Measurements from ENCODE around the gene NEB. TPM values are rescaled to one million over a fixed set of nuclear protein-coding genes. Genes with fewer than 3 reads are reported as not detected.

The NEB gene
- polyA plus RNA-seq, 1 of the 3 experiments (the other 2 are of a cell fraction) = 0.02 TPM

- H3K79me2 ChIP-seq (ENCODE audit: insufficient read depth) = no peaks in the 10 kb centered on the region
- WGBS (ENCODE audit: low lambda C conversion rate) = 58% methylated on average over 3 of the region's 3 CpGs
- DNase-seq = no peak
- H3K27me3 ChIP-seq (ENCODE audit: insufficient read depth) = no peaks in the 10 kb centered on the region
- no peaks in the 10 kb centered on the region for H4K20me1 ChIP-seq (ENCODE audit: insufficient read depth)
- TF ChIP-seq MAX (IDR thresholded peaks at IDR 0.05; ENCODE audit: low read depth) (no peak), RAD21 (IDR thresholded peaks at IDR 0.05; ENCODE audit: low read length) (no peak), GATA2 (CRISPR knock-in tag; IDR thresholded peaks at IDR 0.05) (no peak), RXRA (IDR thresholded peaks at IDR 0.05; ENCODE audit: borderline replicate concordance, low read depth) (no peak), ZBTB33 (IDR thresholded peaks at IDR 0.05; ENCODE audit: borderline replicate concordance, low read depth) (no peak), NFIC (IDR thresholded peaks at IDR 0.05; ENCODE audit: borderline replicate concordance) (no peak)
- TF ChIP-seq, protein P1, sequence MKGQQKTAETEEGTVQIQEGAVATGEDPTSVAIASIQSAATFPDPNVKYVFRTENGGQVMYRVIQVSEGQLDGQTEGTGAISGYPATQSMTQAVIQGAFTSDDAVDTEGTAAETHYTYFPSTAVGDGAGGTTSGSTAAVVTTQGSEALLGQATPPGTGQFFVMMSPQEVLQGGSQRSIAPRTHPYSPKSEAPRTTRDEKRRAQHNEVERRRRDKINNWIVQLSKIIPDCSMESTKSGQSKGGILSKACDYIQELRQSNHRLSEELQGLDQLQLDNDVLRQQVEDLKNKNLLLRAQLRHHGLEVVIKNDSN (IDR thresholded peaks at IDR 0.05; ENCODE audit: borderline replicate concordance, low read depth) = no peak
- TF ChIP-seq, protein P2, sequence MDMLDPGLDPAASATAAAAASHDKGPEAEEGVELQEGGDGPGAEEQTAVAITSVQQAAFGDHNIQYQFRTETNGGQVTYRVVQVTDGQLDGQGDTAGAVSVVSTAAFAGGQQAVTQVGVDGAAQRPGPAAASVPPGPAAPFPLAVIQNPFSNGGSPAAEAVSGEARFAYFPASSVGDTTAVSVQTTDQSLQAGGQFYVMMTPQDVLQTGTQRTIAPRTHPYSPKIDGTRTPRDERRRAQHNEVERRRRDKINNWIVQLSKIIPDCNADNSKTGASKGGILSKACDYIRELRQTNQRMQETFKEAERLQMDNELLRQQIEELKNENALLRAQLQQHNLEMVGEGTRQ (IDR thresholded peaks at IDR 0.05; ENCODE audit: borderline replicate concordance, low read depth, low read length) = no peak
- H3K36me3 ChIP-seq (replicated peaks in 1 of 2; ENCODE audit: control insufficient read depth in 1 of 2, insufficient read depth in 2 of 2, low read length in 1 of 2) = no peaks in the 10 kb centered on the region
- H3K4me3 ChIP-seq (ENCODE audit: low read depth in 2 of 2, low read length in 1 of 2) = no peak overlapping the region
- no peak overlapping the region for H3K9ac ChIP-seq
- no peak overlapping the region for H3K4me2 ChIP-seq
- H3K9me3 ChIP-seq = no peaks in the 10 kb centered on the region
- no peaks in the 10 kb centered on the region for H3K4me1 ChIP-seq (ENCODE audit: control insufficient read depth in 1 of 2, insufficient read depth in 2 of 2, low read depth in 1 of 2, low read length in 1 of 2)
- POLR2A ChIA-PET = no interaction called here
- H3F3A ChIP-seq (replicated peaks; ENCODE audit: insufficient read depth) = no peaks in the 10 kb centered on the region
- H3K9me2 ChIP-seq = no peaks in the 10 kb centered on the region
- CTCF ChIA-PET = interaction anchor here (1.1 to 1.8 kb wide), 3 partner anchors 11 to 376 kb away, joined by 3 to 5 read pairs (median 4); no protein-coding TSS in a partner anchor
- no peak overlapping the region for H2AFZ ChIP-seq (ENCODE audit: low read depth)
- H3K27ac ChIP-seq (ENCODE audit: low read depth in 2 of 2, low read length in 1 of 2) = no peak overlapping the region
These were observed 83.8 kb downstream of the NEB start for GRCh38 chr2:151650456-151650855.

- H3K27me3 ChIP-seq (ENCODE audit: insufficient read depth) = no peaks in the 10 kb centered on the region
- DNase-seq = no peak
- no peak overlapping the region for H3K4me2 ChIP-seq
- H2AFZ ChIP-seq (ENCODE audit: low read depth) = no peak overlapping the region
- no peaks in the 10 kb centered on the region for H3K79me2 ChIP-seq (ENCODE audit: insufficient read depth)
- WGBS (ENCODE audit: low lambda C conversion rate) = 85% methylated on average over 3 of the region's 3 CpGs
- CTCF ChIA-PET = interaction anchor here (1.5 to 1.8 kb wide), 2 partner anchors 11 to 12 kb away, joined by 3 to 4 read pairs; no protein-coding TSS in a partner anchor
- POLR2A ChIA-PET = no interaction called here
- H3K4me1 ChIP-seq (ENCODE audit: control insufficient read depth in 1 of 2, insufficient read depth in 2 of 2, low read depth in 1 of 2, low read length in 1 of 2) = no peaks in the 10 kb centered on the region
- H3K9me3 ChIP-seq = no peaks in the 10 kb centered on the region
- no peak overlapping the region for H3K4me3 ChIP-seq (ENCODE audit: low read depth in 2 of 2, low read length in 1 of 2)
- no peak overlapping the region for H3K9ac ChIP-seq
- no peaks in the 10 kb centered on the region for H3F3A ChIP-seq (replicated peaks; ENCODE audit: insufficient read depth)
- H3K36me3 ChIP-seq (replicated peaks in 1 of 2; ENCODE audit: control insufficient read depth in 1 of 2, insufficient read depth in 2 of 2, low read length in 1 of 2) = no peaks in the 10 kb centered on the region
- H3K9me2 ChIP-seq = no peaks in the 10 kb centered on the region
- no peaks in the 10 kb centered on the region for H4K20me1 ChIP-seq (ENCODE audit: insufficient read depth)
- H3K27ac ChIP-seq (ENCODE audit: low read depth in 2 of 2, low read length in 1 of 2) = no peak overlapping the region
- no peak for TF ChIP-seq YY1 (IDR thresholded peaks at IDR 0.05; ENCODE audit: low read depth)
- TF ChIP-seq MAX (IDR thresholded peaks at IDR 0.05; ENCODE audit: low read depth) = no peak
- TF ChIP-seq EP300 (IDR thresholded peaks at IDR 0.05; ENCODE audit: borderline replicate concordance in 1 of 2, low read depth in 1 of 2, low read length in 1 of 2) = no peak
- no peak for TF ChIP-seq GABPA (IDR thresholded peaks at IDR 0.05; ENCODE audit: low read depth)
- TF ChIP-seq POLR2AphosphoS5 (IDR thresholded peaks at IDR 0.05; ENCODE audit: low read depth, low read length) = no peak
- TF ChIP-seq, protein P2 (IDR thresholded peaks at IDR 0.05; ENCODE audit: borderline replicate concordance, low read depth, low read length) = no peak
- TF ChIP-seq EZH2phosphoT487 (IDR thresholded peaks at IDR 0.05; ENCODE audit: borderline replicate concordance, low read depth) = no peak
- TF ChIP-seq MEF2A (IDR thresholded peaks at IDR 0.05; ENCODE audit: borderline replicate concordance, low read depth) = no peak
- TF ChIP-seq TCF12 (IDR thresholded peaks at IDR 0.05) = no peak
- no peak for TF ChIP-seq RFX5 (IDR thresholded peaks at IDR 0.05; ENCODE audit: low read length)
- TF ChIP-seq, protein P3, sequence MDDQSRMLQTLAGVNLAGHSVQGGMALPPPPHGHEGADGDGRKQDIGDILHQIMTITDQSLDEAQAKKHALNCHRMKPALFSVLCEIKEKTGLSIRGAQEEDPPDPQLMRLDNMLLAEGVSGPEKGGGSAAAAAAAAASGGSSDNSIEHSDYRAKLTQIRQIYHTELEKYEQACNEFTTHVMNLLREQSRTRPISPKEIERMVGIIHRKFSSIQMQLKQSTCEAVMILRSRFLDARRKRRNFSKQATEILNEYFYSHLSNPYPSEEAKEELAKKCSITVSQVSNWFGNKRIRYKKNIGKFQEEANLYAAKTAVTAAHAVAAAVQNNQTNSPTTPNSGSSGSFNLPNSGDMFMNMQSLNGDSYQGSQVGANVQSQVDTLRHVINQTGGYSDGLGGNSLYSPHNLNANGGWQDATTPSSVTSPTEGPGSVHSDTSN (IDR thresholded peaks at IDR 0.05) = no peak
- no peak for TF ChIP-seq CTCF (IDR thresholded peaks at IDR 0.05)
- no peak for TF ChIP-seq GATA2 (CRISPR knock-in tag; IDR thresholded peaks at IDR 0.05)
These were observed 84.3 kb downstream of the NEB start for GRCh38 chr2:151649966-151650365.

All from SK-N-SH (cell line).